ENCODE measurements around the gene C12orf43. TPM values are rescaled to one million over a fixed set of nuclear protein-coding genes. Genes with fewer than 3 reads are reported as not detected.

Gene C12orf43
- polyA plus RNA-seq, 3 donors, result 14.6 to 18.3 (median 16.7) TPM

- no peak for DNase-seq (ENCODE audit: extremely low read depth in 1 of 11, low read depth in 9 of 11, low spot score in 4 of 11)
These were observed 7.8 kb downstream of the C12orf43 start for GRCh38 chr12:121008347-121009098.

- no peak for DNase-seq (ENCODE audit: extremely low read depth in 1 of 11, low read depth in 9 of 11, low spot score in 4 of 11)
These were observed 10.9 kb downstream of the C12orf43 start for GRCh38 chr12:121005346-121005815.

- DNase-seq (ENCODE audit: extremely low read depth in 1 of 11, low read depth in 9 of 11, low spot score in 4 of 11), result no peak
These were observed 12.0 kb downstream of the C12orf43 start for GRCh38 chr12:121004253-121004815.

- DNase-seq (ENCODE audit: extremely low read depth in 1 of 11, low read depth in 9 of 11, low spot score in 4 of 11), result no peak
These were observed 12.6 kb downstream of the C12orf43 start for GRCh38 chr12:121003650-121004049.

- DNase-seq (ENCODE audit: extremely low read depth in 1 of 11, low read depth in 9 of 11, low spot score in 4 of 11), result no peak
These were observed 14.3 kb downstream of the C12orf43 start for GRCh38 chr12:121001841-121002483.

- DNase-seq (ENCODE audit: extremely low read depth in 1 of 11, low read depth in 9 of 11, low spot score in 4 of 11), result no peak
These were observed 15.2 kb downstream of the C12orf43 start for GRCh38 chr12:121001060-121001459.

- DNase-seq (ENCODE audit: extremely low read depth in 1 of 11, low read depth in 9 of 11, low spot score in 4 of 11), result no peak
These were observed 15.8 kb downstream of the C12orf43 start for GRCh38 chr12:121000530-121000929.

GRCh38 chr12:120999191-121000120, 16.8 kb downstream of the C12orf43 start:
- no peak for DNase-seq (ENCODE audit: extremely low read depth in 1 of 11, low read depth in 9 of 11, low spot score in 4 of 11)

GRCh38 chr12:120998435-120998834, 17.9 kb downstream of the C12orf43 start:
- DNase-seq (ENCODE audit: extremely low read depth in 1 of 11, low read depth in 9 of 11, low spot score in 4 of 11), result no peak

- no peak for DNase-seq (ENCODE audit: extremely low read depth in 1 of 11, low read depth in 9 of 11, low spot score in 4 of 11)
These were observed 18.8 kb downstream of the C12orf43 start for GRCh38 chr12:120997448-120997847.

GRCh38 chr12:120996133-120996746, 20.0 kb downstream of the C12orf43 start:
- no peak for DNase-seq (ENCODE audit: extremely low read depth in 1 of 11, low read depth in 9 of 11, low spot score in 4 of 11)

- DNase-seq (ENCODE audit: extremely low read depth in 1 of 11, low read depth in 9 of 11, low spot score in 4 of 11), result no peak
These were observed 21.5 kb downstream of the C12orf43 start for GRCh38 chr12:120994589-120995337.

GRCh38 chr12:120994059-120994458, 22.2 kb downstream of the C12orf43 start:
- no peak for DNase-seq (ENCODE audit: extremely low read depth in 1 of 11, low read depth in 9 of 11, low spot score in 4 of 11)

GRCh38 chr12:120993496-120993895, 22.8 kb downstream of the C12orf43 start:
- DNase-seq (ENCODE audit: extremely low read depth in 1 of 11, low read depth in 9 of 11, low spot score in 4 of 11), result no peak

GRCh38 chr12:120992989-120993388, 23.3 kb downstream of the C12orf43 start:
- DNase-seq (ENCODE audit: extremely low read depth in 1 of 11, low read depth in 9 of 11, low spot score in 4 of 11), result no peak

- no peak for DNase-seq (ENCODE audit: extremely low read depth in 1 of 11, low read depth in 9 of 11, low spot score in 4 of 11)
These were observed 24.3 kb downstream of the C12orf43 start for GRCh38 chr12:120991965-120992364.

- DNase-seq (ENCODE audit: extremely low read depth in 1 of 11, low read depth in 9 of 11, low spot score in 4 of 11), result no peak
These were observed 25.7 kb downstream of the C12orf43 start for GRCh38 chr12:120990487-120991055.

- DNase-seq (ENCODE audit: extremely low read depth in 1 of 11, low read depth in 9 of 11, low spot score in 4 of 11), result no peak
These were observed 26.6 kb downstream of the C12orf43 start for GRCh38 chr12:120989687-120990086.

Measured in renal cortex interstitium (tissue), 11 donors.